RPMI8226 (cell line): Measurements from ENCODE around the gene C1orf198.

ENCODE experiments used
- DNase-seq: peaks from one replicate; pipeline ENCODE4 v3.0.0-alpha.2; 2015

C1orf198 gene

GRCh38 chr1:230891413-230891812, 23.1 kb upstream of the C1orf198 start:
- DNase-seq = no peak

GRCh38 chr1:230884646-230885045, 16.3 kb upstream of the C1orf198 start:
- DNase-seq = no peak

GRCh38 chr1:230883967-230884366, 15.6 kb upstream of the C1orf198 start:
- no peak for DNase-seq

GRCh38 chr1:230879778-230880177, 11.5 kb upstream of the C1orf198 start:
- no peak for DNase-seq

- no peak for DNase-seq
Measured at GRCh38 chr1:230878591-230878990, 10.3 kb upstream of the C1orf198 start.

GRCh38 chr1:230877924-230878590, 9.7 kb upstream of the C1orf198 start:
- DNase-seq = no peak

GRCh38 chr1:230877146-230877923, 9.0 kb upstream of the C1orf198 start:
- no peak for DNase-seq

- DNase-seq = no peak
Measured at GRCh38 chr1:230876660-230877059, 8.3 kb upstream of the C1orf198 start.

- no peak for DNase-seq
Measured at GRCh38 chr1:230875370-230875769, 7.0 kb upstream of the C1orf198 start.

- DNase-seq = no peak
Measured at GRCh38 chr1:230870916-230871315, 2.6 kb upstream of the C1orf198 start.

GRCh38 chr1:230869500-230869899, 1.2 kb upstream of the C1orf198 start:
- no peak for DNase-seq

- DNase-seq = peak; percentile 70
Measured at GRCh38 chr1:230868736-230869385, 540 bp upstream of the C1orf198 start.

GRCh38 chr1:230867101-230867902, 1.0 kb downstream of the C1orf198 start:
- no peak for DNase-seq

- DNase-seq = no peak
Measured at GRCh38 chr1:230866171-230867070, 1.9 kb downstream of the C1orf198 start.

GRCh38 chr1:230865062-230865817, 3.1 kb downstream of the C1orf198 start:
- no peak for DNase-seq

- DNase-seq = no peak
Measured at GRCh38 chr1:230864441-230864840, 3.9 kb downstream of the C1orf198 start.

GRCh38 chr1:230863449-230863848, 4.9 kb downstream of the C1orf198 start:
- no peak for DNase-seq

GRCh38 chr1:230861970-230862595, 6.2 kb downstream of the C1orf198 start:
- no peak for DNase-seq

- DNase-seq = no peak
Measured at GRCh38 chr1:230861489-230861888, 6.8 kb downstream of the C1orf198 start.

- no peak for DNase-seq
Measured at GRCh38 chr1:230860617-230861384, 7.5 kb downstream of the C1orf198 start.
